Glomerular endothelial cell (primary cell): ENCODE results near the gene SLC48A1. TPM values are rescaled to one million over a fixed set of nuclear protein-coding genes. Genes with fewer than 3 reads are reported as not detected.

ENCODE experiments used
- DNase-seq: peaks from one replicate; pipeline ENCODE4 v3.0.0-alpha.2; 2011; ENCODE audit warnings: low read depth, low spot score; ENCODE audit errors: extremely low read depth
- total RNA-seq: library from RNA; depleted of rRNA; stranded (reverse); fragments of >200 nt; gene quantifications from 2 replicates; pipeline ENCODE4 v1.2.3, GENCODE V29; 2015

The SLC48A1 gene
- total RNA-seq, 1 donor from 2014 or later: 11.9 TPM

GRCh38 chr12:47757840-47758583 is 15.0 kb upstream of the SLC48A1 start:
- DNase-seq: no peak

- DNase-seq: no peak
These were observed 14.5 kb upstream of the SLC48A1 start for GRCh38 chr12:47758584-47758833.

- DNase-seq: peak; percentile 29
These were observed 14.0 kb upstream of the SLC48A1 start, which contains the start of gene RAPGEF3 for GRCh38 chr12:47758834-47759690. TSS of gene RAPGEF3 (minus strand) at chr12:47758880. CDS start at chr12:47758556, 324 bp downstream.

GRCh38 chr12:47762850-47763465 is 10.1 kb upstream of the SLC48A1 start:
- no peak for DNase-seq

GRCh38 chr12:47763481-47764346 is 9.3 kb upstream of the SLC48A1 start:
- DNase-seq: no peak

GRCh38 chr12:47766502-47767215 is 6.4 kb upstream of the SLC48A1 start:
- no peak for DNase-seq

- DNase-seq: no peak
These were observed 5.8 kb upstream of the SLC48A1 start for GRCh38 chr12:47767216-47767724.

GRCh38 chr12:47768323-47768811 is 4.7 kb upstream of the SLC48A1 start:
- DNase-seq: no peak

- no peak for DNase-seq
These were observed 3.6 kb upstream of the SLC48A1 start for GRCh38 chr12:47769234-47770085.

- DNase-seq: no peak
These were observed 2.8 kb upstream of the SLC48A1 start for GRCh38 chr12:47770086-47770726.

GRCh38 chr12:47771304-47771703 is 1.7 kb upstream of the SLC48A1 start:
- DNase-seq: no peak

- no peak for DNase-seq
These were observed 861 bp upstream of the SLC48A1 start for GRCh38 chr12:47772094-47772660.

- no peak for DNase-seq
These were observed 338 bp upstream of the SLC48A1 start for GRCh38 chr12:47772738-47773061.

- no peak for DNase-seq
These were observed 981 bp downstream of the SLC48A1 start for GRCh38 chr12:47773858-47774580.

GRCh38 chr12:47774663-47775062 is 1.6 kb downstream of the SLC48A1 start:
- DNase-seq: no peak

- no peak for DNase-seq
These were observed 2.3 kb downstream of the SLC48A1 start for GRCh38 chr12:47775100-47775911.
